Activated T-cell treated with anti-CD3 and anti-CD28 coated beads, Interleukin-2, amount 50 U/mL, for 48 hours (primary cell): ENCODE data around the gene SLC41A1.
A peak's percentile ranks its signal among the peaks of the same experiment; 100 is the strongest.

Experiments used
- DNase-seq, 2 experiments: peaks; one replicate each; pipeline ENCODE4 v3.0.0-alpha.2; 2020

Gene SLC41A1

GRCh38 chr1:205817988-205818387 is 5.0 kb upstream of the SLC41A1 start:
- no peak for DNase-seq

GRCh38 chr1:205817364-205817763 is 4.4 kb upstream of the SLC41A1 start:
- DNase-seq: no peak

GRCh38 chr1:205813755-205814058 is 709 bp upstream of the SLC41A1 start:
- DNase-seq: no peak

- DNase-seq: peak; percentile 45 to 55
Observed at GRCh38 chr1:205812271-205812877, 624 bp downstream of the SLC41A1 start.

- DNase-seq: no peak
Observed at GRCh38 chr1:205811660-205812059, 1.3 kb downstream of the SLC41A1 start.

- DNase-seq: no peak
Observed at GRCh38 chr1:205810448-205811157, 2.4 kb downstream of the SLC41A1 start.

GRCh38 chr1:205809942-205810345 is 3.1 kb downstream of the SLC41A1 start:
- DNase-seq: no peak

GRCh38 chr1:205809469-205809868 is 3.5 kb downstream of the SLC41A1 start:
- DNase-seq: no peak

GRCh38 chr1:205805082-205805711 is 7.8 kb downstream of the SLC41A1 start:
- peak; percentile 65 to 74 for DNase-seq

- DNase-seq: no peak
Observed at GRCh38 chr1:205804605-205805004, 8.4 kb downstream of the SLC41A1 start.

GRCh38 chr1:205803986-205804385 is 9.0 kb downstream of the SLC41A1 start:
- DNase-seq: no peak

GRCh38 chr1:205802060-205802459 is 10.9 kb downstream of the SLC41A1 start:
- no peak for DNase-seq

GRCh38 chr1:205800981-205801703 is 11.9 kb downstream of the SLC41A1 start:
- DNase-seq: no peak

GRCh38 chr1:205800427-205800826 is 12.6 kb downstream of the SLC41A1 start:
- no peak for DNase-seq

GRCh38 chr1:205798577-205798976 is 14.4 kb downstream of the SLC41A1 start:
- no peak for DNase-seq

GRCh38 chr1:205797168-205797567 is 15.8 kb downstream of the SLC41A1 start:
- DNase-seq: no peak

- no peak for DNase-seq
Observed at GRCh38 chr1:205794011-205794730, 18.8 kb downstream of the SLC41A1 start.

- DNase-seq: no peak
Observed at GRCh38 chr1:205792961-205793673, 19.9 kb downstream of the SLC41A1 start.

- DNase-seq: no peak
Observed at GRCh38 chr1:205792481-205792881, 20.5 kb downstream of the SLC41A1 start.

GRCh38 chr1:205791568-205792180 is 21.3 kb downstream of the SLC41A1 start:
- peak; percentile 66 to 68 for DNase-seq

GRCh38 chr1:205787287-205787916 is 25.6 kb downstream of the SLC41A1 start:
- no peak for DNase-seq
